Dedifferentiated amniotic fluid mesenchymal stem cell (primary cell): ENCODE data around the gene PDRG1.
"Not testable (repeated sequence)": the region's sequence is repeated elsewhere in the genome, so short reads cannot be mapped to it uniquely, and the experiment has no call there.

ENCODE experiments used
- DNase-seq: peaks from one replicate; pipeline ENCODE4 v3.0.0-alpha.2; 2016; ENCODE audit errors: extremely low spot score

Gene PDRG1

GRCh38 chr20:31966991-31967655 is 15.3 kb upstream of the PDRG1 start:
- no peak for DNase-seq

DNA sequence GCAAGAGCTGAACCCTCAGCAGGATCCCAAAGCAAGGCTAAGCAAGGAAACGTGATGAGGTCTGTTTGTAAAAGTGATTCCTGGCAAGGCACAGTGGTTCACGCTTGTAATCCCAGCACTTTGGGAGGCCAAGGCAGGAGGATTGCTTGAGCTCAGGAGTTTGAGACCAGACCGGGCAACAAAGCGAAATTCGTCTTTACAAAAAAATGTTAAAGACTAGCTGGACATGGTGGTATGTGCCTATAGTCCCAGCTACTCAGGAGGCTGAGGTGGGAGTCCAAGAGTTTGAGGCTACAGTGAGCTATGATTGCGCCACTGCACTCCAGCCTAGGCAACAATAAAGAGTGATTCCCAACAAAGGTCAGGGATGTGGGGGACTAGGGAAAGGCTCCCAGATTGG is 12.0 kb upstream of the PDRG1 start:
- DNase-seq, result no peak

DNA sequence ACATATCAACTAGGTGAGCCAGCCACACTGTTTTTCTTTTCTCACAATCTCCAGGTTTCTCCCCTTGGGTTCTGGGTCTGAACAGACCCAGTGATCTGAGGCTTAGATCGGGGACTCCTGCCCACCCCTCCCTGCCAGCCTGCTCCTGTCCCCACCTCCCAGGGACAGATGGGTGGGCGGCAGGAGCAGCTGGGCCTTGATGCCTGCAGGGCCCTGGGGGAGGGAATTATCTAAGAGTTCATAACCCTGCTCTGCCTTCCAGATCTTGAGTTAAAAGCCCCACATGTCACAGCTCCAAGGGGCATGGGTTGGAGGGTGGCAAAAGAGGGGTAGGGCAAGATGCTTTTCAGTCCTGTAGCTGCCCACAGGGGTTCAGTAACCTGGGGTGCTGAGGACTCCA is 10.9 kb upstream of the PDRG1 start:
- no peak for DNase-seq

GRCh38 chr20:31956556-31957526 is 5.0 kb upstream of the PDRG1 start:
- DNase-seq, result no peak

GRCh38 chr20:31954500-31954899 is 2.7 kb upstream of the PDRG1 start:
- no peak for DNase-seq

DNA sequence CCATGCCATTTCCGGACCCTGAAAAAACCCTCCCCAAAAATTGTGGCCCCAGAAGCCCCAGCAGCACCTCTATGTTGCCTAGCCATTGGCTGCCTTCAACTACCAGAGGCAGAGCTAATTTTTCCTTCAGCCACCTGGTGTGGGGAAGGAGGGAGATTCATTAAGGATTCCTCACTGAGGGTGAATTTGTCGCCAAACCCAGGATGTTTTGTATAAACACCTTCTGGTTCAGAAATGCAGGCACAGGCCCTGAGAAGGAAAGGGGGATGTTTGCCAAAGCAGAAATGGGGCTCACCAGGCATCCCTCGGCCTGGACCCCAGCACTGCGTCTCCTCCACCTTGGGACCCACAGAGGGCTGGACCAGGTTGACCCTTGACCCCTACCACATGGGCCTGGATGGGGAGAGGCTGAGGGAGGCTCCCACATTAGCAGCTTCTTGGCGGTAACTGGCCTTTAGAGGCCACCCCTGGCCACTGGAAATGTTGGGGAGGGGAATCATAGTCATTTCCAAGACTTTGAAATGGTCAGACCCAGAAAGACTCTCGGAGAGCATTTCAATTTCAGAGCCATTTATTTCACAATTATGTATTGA is 1.8 kb upstream of the PDRG1 start:
- DNase-seq, result no peak

- DNase-seq, result no peak
Measured at GRCh38 chr20:31951203-31951529, 680 bp downstream of the PDRG1 start.

DNA sequence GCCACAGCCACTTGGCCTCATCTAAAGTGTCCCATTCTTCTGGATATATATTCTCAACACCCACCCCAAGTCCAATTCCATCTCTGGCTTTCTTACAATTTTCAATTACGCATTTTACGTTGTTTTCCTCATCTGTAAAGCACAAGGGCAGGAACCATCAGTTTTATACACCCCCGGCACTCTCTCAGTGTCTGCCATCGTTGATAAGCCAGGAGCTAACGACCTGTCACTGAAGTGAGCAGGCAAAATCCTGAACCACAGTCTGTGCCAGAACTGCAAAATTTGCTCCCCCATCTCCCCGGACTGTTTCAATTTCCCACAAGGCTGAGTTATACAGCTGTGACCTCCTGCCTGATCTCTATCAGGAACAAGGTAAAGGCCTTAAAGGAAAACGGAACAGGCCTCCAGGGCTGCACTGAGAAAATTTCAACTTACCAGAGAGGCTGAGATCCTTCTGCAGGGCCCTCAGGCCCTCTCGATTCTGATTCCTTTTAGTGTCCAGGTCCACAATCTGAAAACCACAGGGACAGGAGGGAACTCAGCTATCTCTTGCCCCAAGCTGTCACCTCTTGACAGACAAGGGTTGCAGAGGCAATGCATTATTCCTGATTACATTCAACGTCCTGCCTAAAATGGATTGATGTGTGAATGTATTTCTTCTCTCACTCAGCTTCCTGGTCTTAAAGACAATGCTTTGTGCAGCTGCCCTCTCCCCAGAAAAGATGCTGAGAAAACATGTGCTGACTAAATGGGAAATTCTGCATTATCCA is 1.8 kb downstream of the PDRG1 start:
- DNase-seq, result no peak

DNA sequence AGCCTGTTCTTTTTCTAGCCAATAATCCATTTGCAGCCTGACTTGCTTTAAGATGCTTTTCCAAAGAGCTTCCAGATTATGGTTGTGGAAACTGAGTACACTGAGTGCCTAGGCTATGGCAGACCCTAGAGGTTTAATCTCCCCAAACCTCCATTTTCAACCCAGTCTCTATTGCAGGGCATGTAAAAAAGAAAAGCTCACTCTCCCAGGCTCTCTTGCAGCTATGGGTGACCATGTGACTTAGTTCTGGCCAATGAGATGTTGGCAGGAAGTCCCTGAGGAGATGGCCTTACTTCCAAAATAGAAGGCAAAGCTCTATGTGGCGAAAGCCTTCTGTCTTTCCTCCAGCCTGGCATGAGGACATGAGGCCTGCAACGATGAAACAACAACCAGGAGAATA is 3.8 kb downstream of the PDRG1 start:
- no peak for DNase-seq

DNA sequence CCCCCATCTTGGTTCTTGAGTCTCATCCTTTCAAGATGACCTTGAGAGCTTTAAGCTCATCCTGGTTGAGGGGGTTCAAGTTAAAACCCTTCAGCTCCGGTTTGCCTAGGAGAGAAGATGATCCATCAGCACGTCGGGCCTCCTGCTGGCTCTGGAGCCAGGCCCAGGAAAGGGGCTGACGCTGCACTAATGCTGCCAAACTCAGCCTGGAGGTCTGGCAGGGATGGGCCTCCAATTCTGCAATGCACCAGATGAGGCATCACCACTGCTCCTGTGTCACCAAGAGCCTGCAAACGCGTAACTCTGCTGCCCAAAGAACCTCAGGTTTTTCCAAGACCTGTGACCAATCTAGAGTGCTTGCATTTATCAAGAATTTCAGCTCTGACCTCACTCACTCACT is 6.1 kb downstream of the PDRG1 start:
- DNase-seq, result no peak

- no peak for DNase-seq
Measured at GRCh38 chr20:31945319-31945718, 6.5 kb downstream of the PDRG1 start.

DNA sequence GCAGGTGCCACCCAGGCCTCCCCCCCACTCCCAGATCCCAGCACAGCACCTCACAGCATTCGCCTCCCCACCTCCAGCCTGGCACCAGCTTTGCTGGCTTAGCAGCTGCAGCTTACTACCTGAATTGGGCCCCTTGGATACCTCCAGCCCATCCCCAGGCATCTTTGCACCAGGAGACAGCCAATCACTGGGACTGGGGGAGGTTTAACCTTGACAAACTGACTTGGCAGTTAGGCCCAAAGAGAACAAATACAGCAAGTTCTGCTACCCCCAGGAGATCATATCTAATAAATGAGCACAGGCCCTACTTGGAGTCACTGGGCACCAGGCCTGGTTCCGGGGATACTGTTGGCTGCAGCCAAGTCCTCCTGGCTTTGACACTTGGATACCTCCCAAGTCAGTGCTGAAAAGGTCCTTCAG is 8.8 kb downstream of the PDRG1 start:
- no peak for DNase-seq

GRCh38 chr20:31939661-31940060 is 12.2 kb downstream of the PDRG1 start:
- no peak for DNase-seq

DNA sequence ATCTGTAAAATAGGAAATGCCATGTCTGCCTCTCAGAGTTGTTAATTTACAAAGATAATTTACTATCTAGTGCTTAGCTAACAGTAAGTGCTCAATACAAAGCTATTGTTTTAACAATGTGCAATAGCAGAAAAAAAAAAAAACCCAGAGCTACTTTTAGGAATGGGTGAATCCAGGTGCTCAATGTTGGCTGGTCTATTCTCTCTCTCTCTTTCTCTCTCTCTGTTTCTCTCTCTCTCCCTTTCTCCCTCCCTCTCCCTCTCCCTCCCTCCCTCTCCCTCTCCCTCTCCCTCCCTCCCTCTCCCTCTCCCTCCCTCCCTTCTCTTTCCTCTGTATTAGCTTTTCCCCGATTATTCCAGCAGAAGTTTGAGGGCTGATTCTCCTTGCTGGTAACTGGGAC is 14.0 kb downstream of the PDRG1 start:
- DNase-seq, result no peak

GRCh38 chr20:31936420-31936819 is 15.4 kb downstream of the PDRG1 start:
- no peak for DNase-seq

DNA sequence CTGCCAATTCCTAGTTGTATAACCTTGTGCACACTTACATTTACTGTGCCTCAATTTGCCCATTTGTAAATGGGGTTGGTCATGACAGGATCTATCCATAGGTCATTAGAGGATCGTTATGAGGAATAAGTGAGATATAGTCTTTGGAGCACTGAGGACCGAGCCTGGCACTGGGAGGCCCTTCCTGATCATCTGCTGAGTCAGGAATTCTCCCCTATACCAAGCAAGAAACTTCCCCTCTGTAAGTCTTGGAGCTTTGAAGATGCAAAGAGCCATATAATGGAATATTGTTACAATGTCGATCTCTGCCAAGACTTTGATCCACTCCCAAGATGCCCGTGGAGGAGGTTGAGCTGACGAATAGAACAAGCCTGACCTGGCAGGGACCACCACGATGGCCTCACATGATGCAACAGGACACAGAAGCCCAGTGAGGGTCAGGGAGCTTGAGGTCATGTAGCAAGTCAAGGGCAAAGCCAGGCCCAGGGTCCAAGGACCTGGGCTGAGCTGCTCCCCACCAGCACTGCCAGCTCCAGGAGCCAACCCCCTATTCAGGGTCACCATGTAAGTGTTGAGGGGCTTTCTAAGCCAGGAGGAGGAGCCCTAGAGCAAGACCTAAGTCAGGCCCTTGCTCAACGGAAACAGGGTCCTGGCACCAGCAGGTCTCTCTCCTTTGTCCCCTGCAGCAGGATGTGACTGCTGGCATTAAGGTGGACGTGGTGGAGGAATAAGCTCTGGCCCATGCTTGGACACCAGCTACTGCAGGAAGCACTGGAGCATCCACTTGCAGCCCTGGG is 16.7 kb downstream of the PDRG1 start:
- no peak for DNase-seq

GRCh38 chr20:31934491-31934890 is 17.4 kb downstream of the PDRG1 start:
- no peak for DNase-seq

DNA sequence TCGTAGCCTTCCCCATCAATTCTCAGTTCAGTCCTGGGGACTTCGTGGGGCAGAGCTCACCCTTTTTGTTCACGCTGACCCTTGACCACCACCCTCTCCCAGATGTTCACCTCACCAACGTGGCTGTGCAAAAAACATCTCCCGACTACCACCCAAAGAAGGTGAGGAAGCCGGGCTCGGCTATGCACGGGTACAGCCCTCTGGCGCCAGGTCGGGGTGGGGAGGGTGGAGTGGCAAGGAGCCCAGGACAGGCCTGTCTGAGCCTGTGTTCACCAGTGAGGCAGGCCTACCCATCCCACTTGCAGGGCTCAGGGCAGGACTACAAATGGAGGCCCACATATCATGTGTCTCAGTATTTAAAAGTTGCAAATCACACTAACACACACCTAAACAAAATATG is 18.1 kb downstream of the PDRG1 start:
- no peak for DNase-seq

DNA sequence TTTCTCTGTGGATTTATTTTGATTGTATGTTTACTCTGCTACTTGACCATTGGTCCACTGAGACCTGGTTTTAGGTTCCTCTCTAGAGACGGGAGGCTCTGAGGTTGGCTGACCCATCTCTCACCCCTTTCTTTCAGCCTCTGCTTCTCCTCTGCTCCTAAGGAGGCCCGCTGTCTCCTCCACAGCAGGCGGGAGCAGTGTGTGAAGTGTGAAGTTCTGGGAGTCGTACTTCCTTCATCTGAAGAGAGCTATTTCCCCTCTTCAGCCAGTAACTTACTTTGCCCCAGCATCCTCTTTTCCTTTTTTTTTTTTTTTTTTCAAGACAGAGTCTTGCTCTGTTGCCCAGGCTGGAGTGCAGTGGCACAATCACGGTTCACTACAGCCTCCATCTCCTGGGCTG is 21.1 kb downstream of the PDRG1 start:
- DNase-seq, result no peak

GRCh38 chr20:31929631-31930030 is 22.2 kb downstream of the PDRG1 start:
- not testable (repeated sequence) for DNase-seq

DNA sequence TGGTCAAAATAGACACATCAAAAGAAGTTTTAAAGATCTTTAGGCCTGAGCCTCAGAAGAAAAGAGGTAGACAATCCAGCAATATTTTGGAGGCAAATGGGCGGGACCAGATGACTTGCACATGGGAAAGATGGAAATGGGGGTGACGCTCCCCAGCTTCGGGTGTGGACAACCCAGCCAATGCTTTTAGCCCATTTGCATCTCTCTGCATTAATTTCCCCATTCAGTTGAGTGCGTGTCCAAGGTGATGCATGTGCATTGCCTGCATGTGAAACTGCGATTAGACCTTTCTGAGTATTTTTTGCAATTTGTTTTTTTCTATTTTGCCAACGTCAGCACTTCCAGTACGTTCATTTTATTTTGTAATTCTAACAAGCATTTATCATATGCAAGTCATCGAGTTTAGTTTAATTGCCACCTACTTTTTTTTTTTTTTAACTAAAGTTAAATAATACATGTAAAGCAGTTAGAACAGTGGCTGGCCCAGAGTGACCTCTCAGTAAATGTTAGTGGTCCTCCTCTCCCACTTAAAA is 24.2 kb downstream of the PDRG1 start:
- DNase-seq, result no peak
